GM10847 (cell line): ENCODE data around the gene TMEM14A.

ENCODE experiments used
- POLR2A ChIP-seq: IDR thresholded peaks from 2 replicates; pipeline ENCODE4 v1.6.1; 2011; ENCODE audit not compliant: insufficient read length; ENCODE audit errors: extremely low read depth

The TMEM14A gene

DNA sequence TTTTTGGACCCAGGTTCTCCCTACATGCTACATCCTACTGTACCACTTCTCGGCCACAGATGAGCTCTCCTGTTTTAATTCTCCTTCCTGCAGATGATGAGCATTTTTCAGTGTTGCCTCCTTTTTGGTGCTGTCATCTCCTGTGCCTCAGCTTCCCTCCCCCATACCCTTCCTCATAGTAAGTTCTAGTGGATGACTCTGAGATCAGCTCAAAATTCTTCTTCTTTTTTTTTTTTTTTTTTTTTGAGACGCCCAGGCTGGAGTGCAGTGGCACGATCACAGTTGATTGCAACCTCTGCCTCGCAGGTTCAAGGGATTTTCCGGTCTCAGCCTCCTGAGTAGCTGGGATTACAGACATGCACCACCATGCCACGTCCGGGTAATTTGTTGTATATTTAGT, 3.8 kb downstream of the TMEM14A start:
- no peak for TF ChIP-seq POLR2A

DNA sequence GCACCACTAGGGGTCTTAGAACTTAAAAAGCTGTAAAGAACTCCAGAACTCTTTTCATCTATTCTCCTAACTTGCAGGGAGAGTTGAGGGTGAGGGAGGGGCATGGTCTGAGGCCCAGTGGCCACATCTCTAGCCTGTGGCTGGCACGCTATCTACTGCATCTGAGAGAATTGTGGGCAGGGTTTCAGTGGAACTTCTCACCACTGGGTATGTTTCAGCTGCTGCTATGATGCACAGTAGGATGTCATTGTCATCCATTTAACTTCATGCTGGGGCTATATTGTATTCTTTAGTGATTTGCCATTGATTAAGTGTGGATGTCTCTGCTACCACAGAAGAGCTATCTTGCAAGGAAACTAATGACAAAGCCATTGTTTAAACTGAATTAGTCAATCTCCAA, 4.5 kb downstream of the TMEM14A start:
- TF ChIP-seq POLR2A: no peak

DNA sequence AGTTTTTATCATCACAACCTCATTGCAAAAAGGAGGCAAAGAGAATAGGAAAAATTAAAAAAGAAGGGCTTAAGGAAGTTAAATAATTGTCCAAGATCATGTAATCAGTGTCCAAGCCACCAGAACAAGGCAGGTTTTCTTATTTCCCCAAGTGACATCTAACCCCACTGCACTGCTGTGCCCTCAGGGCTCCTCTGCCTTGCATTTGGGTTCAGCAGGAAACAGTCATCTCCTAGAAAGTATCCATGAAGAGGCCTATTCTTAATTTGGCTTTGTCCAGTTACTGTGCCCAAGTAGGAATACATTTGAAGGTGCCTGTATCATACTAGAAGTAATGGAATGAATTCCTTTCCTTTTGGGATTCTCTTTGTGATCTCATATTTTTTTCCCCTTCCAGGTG, 10.5 kb downstream of the TMEM14A start:
- no peak for TF ChIP-seq POLR2A

DNA sequence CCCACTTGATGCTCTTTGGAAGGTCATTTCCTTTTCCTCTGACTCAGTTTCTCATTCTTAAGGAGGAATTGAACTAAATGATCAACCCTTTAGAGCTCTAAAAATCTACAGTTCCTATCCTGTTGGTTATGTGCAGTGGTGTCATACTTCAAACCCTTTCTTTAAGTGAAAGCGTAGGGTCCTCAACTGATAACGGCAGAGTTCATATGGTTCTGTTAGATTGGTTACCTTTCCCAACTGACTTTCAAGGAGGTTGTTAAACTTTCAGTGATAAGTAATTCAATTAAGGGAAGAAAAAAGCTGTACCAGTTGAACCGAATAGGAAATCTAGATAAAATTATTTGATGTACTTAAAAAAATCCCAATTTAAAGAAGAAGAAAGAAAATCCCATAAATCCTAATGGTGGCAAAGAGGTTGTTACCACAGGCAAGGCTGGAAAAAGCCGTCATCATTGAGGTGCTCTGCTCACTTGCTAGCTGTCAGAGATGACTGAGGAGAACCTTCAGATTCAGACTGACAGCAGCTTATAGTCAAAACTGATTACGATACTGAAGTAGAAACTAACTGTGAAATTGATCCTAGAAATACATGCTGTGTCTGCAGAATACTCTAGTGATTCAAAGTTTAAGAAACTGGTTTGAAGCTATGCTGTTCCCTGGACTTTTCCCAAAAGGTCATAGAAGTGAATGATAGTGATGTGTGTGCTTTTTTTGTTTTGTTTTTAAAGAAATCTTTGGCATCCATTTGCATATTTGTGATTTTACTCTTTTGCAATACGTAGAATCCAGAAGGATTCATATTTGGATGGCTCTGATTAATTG, 16.2 kb downstream of the TMEM14A start:
- no peak for TF ChIP-seq POLR2A

DNA sequence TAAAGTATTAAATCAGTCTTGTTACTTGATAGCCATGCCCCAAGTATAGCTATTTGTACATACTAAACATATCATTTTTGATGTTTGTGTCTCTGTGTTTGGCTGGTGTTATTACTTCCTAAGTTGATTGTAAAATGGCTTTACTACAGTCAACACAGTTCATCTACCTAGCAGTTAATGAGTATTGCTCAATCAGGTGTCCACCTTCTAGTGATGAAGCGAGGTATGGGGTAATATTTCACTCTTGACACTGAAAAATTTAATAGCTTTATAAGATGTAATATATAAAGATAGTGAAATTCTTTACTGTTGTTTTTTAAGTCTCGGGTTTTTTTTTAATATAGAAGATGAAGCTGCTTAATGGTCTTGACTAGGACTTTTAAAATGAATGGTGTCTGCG, 18.9 kb downstream of the TMEM14A start:
- TF ChIP-seq POLR2A: no peak

DNA sequence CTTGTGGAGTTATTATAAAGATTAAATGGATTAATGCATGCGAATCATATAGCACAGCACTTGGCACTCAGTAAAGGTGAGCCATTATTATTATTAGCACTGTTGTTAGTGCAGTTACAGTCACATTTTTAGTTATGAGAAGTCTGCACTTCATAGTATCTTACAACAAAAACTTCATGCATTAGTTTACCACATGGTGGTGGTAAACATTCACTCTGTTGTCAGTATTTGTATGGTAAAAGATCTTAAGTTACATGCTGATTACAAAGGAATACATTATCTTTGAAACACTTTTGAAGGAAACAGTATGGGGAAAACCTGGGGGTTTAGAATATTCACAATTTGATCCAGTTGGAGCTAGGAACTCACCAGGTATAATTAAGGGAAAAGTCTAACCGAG, 20.8 kb downstream of the TMEM14A start:
- TF ChIP-seq POLR2A: no peak

DNA sequence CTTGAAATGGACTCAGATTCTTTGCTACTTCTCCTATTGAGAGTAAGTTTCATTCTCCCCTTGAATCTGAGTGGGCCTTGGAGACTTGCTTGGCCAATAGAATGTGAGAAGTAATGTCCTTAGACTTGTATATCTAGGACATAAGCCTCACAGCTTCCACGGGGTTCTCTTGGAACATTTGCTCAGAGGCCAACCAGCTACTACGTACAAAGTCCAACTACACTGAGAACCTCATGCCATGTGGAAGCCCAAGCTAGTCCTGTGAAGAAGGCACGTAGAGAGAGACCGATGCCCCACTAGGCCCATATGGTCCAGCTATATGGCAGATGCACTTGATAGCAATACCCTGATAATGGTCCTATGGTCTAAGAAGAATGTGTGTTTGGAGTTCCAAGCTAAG, 22.9 kb downstream of the TMEM14A start:
- no peak for TF ChIP-seq POLR2A

DNA sequence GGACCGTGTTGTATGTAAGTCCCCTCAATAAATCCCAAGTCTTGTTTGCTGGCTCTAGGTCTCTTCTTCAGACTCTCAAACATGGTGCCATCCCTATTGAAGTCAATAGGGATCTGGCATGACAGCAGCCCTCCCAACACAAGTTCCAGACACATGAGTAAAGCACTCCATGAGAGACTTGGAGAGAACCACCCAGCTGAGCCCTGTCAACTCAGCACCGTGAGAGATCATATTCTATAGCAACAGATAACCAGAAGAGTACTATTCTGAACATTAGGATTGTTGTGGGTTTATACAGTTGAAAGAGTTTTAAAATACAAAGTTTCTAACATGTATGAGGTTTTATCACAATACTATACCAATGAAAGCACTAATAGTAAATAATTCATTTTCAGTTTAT, 23.5 kb downstream of the TMEM14A start:
- TF ChIP-seq POLR2A: no peak

DNA sequence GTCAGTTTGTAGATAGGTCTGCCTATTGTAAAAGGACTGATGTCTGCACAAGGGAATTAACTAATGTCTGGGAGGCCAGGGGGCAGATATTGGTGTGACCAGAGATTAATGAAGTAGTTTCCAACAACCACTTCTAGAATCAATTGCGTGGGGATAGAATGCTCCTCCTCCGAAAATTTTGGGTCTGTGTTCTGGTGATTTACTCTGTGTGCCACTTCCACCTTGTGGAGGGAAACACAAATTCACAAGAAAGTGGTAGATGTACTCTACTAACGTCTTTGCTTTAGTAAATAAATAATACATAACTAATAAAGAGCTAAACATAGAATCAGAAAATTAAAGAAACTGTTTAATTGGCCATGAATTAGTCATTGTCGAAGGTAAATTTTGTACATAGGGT, 25.5 kb downstream of the TMEM14A start:
- TF ChIP-seq POLR2A: no peak

DNA sequence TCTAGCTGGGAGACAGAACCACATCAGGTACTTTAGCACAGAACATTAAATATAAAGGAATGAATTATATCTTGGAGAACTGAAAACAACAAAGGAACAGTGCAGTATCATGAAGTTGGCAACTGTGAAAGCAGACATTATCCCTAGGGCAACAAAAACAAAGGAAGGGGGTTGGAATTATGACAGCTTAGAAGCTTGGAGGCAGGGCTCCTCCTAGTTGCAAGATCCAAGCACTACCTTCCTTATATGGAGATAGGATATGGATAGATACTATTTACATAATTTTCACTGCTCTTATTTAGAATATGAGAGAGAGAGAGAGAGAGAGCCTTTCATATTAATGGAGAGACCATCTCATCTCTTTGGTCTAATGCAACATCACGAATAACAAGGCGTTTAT, 27.0 kb downstream of the TMEM14A start:
- no peak for TF ChIP-seq POLR2A

DNA sequence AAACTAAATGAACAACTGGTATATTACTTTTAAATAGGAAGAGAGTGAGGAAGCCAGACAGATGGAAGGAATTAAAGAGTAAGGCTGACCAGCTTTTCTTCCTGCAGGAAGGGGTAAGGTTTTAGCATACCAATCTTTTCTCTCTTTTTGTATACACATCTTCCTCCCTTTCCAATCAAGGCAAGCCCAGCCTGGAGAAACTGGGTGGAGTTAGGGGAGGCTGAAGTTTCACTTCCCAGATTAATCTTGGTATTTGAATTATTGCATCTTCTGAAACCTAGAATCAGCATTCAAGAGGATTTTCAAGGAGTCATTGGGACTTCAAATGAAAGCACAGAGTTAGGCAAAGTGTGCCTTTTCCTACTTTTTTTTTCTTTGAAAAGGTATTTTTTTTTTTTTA, 33.1 kb downstream of the TMEM14A start:
- no peak for TF ChIP-seq POLR2A

DNA sequence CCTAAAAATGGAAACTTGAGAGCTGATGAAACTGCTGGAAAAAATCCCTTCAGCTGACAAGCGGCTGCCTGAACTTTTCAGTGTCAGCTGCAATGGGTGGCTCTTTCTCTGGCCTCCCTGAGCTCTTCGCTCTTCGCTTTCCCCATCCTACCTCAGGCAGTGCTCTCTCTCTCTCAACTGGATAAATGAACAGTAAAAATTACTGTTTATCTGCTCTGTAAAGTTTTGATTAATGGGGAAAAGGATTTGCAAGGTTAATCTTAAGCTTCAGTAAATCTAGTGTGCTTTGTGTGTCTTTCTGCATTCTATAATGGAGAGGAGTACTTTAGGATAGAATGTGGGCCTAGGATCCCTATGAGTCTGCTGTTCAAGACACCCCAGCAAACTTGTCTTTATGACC, 35.1 kb downstream of the TMEM14A start:
- no peak for TF ChIP-seq POLR2A

DNA sequence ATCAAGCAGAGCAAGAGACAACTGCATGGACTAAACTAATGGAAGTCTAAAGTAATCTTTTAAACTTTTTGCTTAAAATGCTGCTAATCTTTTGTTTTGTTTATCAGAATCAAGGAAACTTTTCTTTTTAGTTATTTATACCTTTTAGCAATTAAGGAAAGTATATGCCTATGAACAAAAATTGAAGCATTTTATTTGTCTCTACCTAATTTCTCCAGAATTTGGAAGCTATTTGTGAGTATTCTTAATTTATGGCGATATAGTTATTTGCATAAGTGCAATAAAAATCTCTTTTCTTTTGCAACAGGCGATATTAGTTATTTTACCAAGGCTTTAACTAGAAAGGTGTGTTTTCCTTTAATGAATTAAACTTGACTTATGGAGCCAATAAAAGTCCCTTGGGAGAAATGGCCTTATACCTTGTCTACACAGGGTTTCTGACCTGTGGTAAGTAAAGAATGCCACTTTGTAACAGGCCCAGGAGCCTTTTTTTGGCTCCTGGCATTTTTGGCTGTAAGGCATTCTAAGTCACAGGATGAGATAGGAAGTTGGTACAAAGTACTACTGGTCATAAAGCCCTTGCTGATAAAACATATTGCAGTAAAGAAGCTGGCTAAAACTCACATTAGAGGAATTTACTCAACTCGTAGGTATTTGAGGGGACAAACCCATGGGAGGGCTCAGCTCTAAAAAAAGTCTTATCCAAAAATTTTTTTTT, 37.2 kb downstream of the TMEM14A start:
- TF ChIP-seq POLR2A: no peak

DNA sequence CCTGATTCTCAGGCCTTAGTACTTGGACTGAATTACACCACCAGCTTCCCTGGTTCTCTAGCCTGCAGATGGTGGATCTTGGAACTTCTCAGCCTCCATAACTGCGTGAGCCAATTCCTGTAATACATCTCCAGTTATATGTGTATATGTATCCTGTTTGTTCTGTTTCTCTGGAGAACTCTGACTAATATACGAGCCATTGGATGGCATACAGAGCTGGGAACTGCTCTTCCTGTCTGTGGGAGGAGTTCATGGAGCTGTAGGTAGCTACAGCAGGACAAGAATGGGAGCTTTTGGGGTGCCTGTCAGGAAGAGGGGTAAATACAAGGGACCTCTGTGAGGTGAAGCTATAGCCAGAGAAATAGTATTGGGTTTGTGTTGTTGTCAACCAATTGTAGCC, 41.2 kb downstream of the TMEM14A start:
- TF ChIP-seq POLR2A: no peak

DNA sequence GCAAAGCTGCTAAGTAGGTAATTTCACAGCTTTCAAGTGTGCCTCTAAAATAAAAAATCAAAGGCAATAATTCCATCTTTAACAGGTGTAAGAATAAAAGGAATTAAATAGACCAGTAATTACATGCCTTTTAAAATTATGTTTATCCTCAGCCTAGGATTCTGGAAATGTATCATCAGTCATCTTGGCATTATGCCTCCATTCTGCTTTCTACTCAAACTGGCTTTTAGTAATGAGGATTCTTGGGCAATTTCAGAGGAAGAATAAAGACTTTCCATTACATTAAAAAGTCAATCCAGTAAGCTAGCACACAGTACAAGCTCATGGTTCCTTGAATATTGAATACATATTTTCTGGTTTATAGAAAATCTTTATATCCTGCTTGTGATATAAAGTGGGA, 47.6 kb downstream of the TMEM14A start:
- no peak for TF ChIP-seq POLR2A

DNA sequence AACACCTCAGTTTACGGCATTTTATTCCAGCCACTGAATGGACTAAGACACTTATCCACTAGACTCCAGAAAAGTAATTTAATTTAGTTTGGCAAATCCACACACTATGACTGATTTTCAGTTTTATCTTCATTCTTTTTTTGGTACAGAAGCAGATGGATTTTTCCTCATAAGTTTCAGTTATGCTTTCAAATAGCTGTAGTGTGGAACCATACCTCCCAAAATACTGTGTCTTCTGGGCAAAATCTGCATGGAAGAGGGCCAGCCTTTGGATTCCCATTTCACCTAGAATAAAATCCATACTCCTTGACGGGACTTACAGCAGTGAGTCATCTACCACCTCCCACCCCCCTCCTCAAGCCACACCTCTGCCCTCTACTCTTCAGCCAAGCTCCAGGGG, 49.4 kb downstream of the TMEM14A start:
- TF ChIP-seq POLR2A: no peak

DNA sequence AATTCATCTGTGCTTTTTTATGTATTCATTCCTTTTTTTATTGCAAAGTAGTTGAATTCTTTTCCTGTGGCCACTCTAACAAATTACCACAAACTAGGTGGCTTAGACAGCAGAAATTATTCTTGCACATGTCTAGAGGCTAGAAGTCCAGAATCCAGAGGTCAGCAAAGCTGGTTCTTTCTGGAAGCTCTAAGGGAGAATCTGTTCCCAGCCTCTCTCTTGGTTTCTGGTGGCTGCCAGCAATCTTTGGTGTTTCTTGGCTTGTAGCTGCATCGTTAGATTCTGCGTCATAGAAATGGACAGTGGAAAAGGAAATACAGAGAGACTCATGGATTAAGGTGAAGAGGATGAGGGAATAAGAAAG, 53.1 kb downstream of the TMEM14A start:
- TF ChIP-seq POLR2A: no peak

DNA sequence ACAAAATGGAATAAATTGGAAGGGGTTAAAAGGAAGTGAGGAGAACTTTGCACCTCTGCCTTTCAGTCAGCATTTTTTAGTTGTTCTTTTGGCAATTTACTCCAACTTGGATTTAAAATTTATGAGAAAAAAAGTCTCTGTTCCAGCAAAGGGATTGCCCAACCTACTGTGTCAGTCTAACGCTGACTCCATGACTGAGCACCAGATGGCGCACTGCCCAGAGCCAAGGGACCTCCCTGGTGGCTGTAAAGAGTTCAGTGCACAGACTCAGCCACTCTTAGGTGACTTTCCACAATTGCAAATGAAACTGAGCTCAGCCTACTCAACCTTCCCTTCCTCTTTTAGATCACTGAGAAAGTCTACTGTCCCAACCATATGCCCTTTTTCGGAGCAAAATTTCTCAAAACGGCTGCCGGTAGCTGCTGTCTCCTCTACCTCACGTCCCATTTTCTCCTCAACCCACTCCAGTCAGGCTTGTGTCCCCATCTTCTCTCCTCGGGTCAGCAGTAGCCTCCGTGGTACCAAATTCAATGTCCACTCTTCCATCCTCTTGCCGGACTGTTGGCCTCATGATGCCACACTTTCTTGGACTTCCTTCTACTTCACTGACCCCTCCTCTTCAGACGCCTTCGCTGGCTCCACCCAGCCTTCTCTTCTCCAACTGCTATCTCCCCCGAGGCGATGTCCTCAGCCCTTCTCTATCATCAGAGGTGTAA, 53.7 kb downstream of the TMEM14A start:
- no peak for TF ChIP-seq POLR2A
